HepG2 (cell line): ENCODE data around the gene SLC25A10. TPM values are rescaled to one million over a fixed set of nuclear protein-coding genes. Genes with fewer than 3 reads are reported as not detected.

ENCODE experiments used
- ATAC-seq: fragments of 200-7000 bp; cut with Tn5 transposase; 3 replicates; pipeline ENCODE4 v1.9.1; 2020; ENCODE audit warnings: mild to moderate bottlenecking, moderate library complexity
- BruUV-seq: library from RNA; stranded (reverse); fragments of 400-500 nt; replicated peaks from 2 replicates; lab custom pipeline; 2021; lab: Mats Ljungman, UMichigan
- CTCF ChIA-PET: fragments of 300-600 bp; formaldehyde crosslinking; extraction: SDS; loops from one replicate; lab custom pipeline; 2021; ENCODE audit warnings: low total read pairs, inconsistent platforms, low intra/inter-chr PET ratio; lab: Yijun Ruan, JAX
- POLR2A ChIA-PET: fragments of 350-600 bp; sonication (Branson Sonifier 250); formaldehyde crosslinking; loops from one replicate; lab custom pipeline; 2020; ENCODE audit warnings: antibody characterized with exemption, inconsistent platforms; lab: Yijun Ruan, JAX
- DNase-seq: peaks from one replicate; pipeline ENCODE4 v3.0.0-alpha.2; 2015; ENCODE audit warnings: low spot score
- FAIRE-seq: peaks from 3 replicates; lab custom pipeline; 2011; peaks lifted over from hg19 to GRCh38; lab: Jason Lieb, UNC
- H2AFZ ChIP-seq: one replicate; pipeline ENCODE4 v1.6.1; 2011; ENCODE audit warnings: low read length, inconsistent platforms
- H3K27ac ChIP-seq: fragments of 300-600 bp; 3 replicates; pipeline ENCODE4 v1.8.0; 2011; ENCODE audit warnings: mixed run types, mild to moderate bottlenecking, mixed read lengths, low read length, inconsistent platforms; ENCODE audit not compliant: insufficient read depth; ENCODE audit errors: extremely low read length
- H3K27me3 ChIP-seq, 2 experiments: fragments of 200-600 bp in 1 of 2; 2 replicates in 1 of 2; 3 replicates in 1 of 2; pipeline versions ENCODE4 v1.6.0 to v1.8.0; 2011; ENCODE audit warnings: low read length in 2 of 2, mild to moderate bottlenecking in 2 of 2, moderate library complexity in 2 of 2, inconsistent platforms in 1 of 2; ENCODE audit not compliant: insufficient read depth in 2 of 2, control insufficient read depth in 1 of 2
- H3K36me3 ChIP-seq, 2 experiments: fragments of 200-600 bp in 1 of 2; replicated peaks in 1 of 2; 2 replicates in 1 of 2; 3 replicates in 1 of 2; pipeline versions ENCODE4 v1.5.1 to v1.8.0; 2011; ENCODE audit warnings: low read length in 2 of 2, inconsistent platforms in 1 of 2; ENCODE audit not compliant: insufficient read depth in 2 of 2, control insufficient read depth in 1 of 2
- H3K4me1 ChIP-seq: 2 replicates; pipeline ENCODE4 v1.5.1; 2012; ENCODE audit warnings: low read length, inconsistent platforms; ENCODE audit not compliant: insufficient read depth
- H3K4me2 ChIP-seq: 2 replicates; pipeline ENCODE4 v1.6.0; 2011; ENCODE audit warnings: low read depth, low read length, inconsistent platforms
- H3K4me3 ChIP-seq, 3 experiments: fragments of 200-600 bp in 1 of 3; sonication (generic), shearing (Covaris generic) in 1 of 3; replicated peaks in 1 of 3; 2 replicates each; pipeline ENCODE4 v1.5.1; 2011 to 2016; ENCODE audit warnings: low read length in 3 of 3, inconsistent platforms in 2 of 3, low read depth in 2 of 3, mild to moderate bottlenecking in 2 of 3, control low read depth in 1 of 3, mixed read lengths in 1 of 3; ENCODE audit not compliant: insufficient read depth in 1 of 3
- H3K79me2 ChIP-seq: one replicate; pipeline ENCODE4 v1.6.1; 2011; ENCODE audit warnings: low read length, inconsistent platforms; ENCODE audit not compliant: insufficient read depth
- H3K9ac ChIP-seq: 2 replicates; pipeline ENCODE4 v1.6.0; 2011; ENCODE audit warnings: mild to moderate bottlenecking, low read depth, low read length, inconsistent platforms; ENCODE audit not compliant: insufficient read depth
- H3K9me3 ChIP-seq: 2 replicates; pipeline ENCODE4 v1.5.1; 2012; ENCODE audit warnings: mild to moderate bottlenecking, low read length
- H4K20me1 ChIP-seq: 2 replicates; pipeline ENCODE4 v1.6.0; 2011; ENCODE audit warnings: inconsistent platforms, mild to moderate bottlenecking, low read length, moderate library complexity; ENCODE audit not compliant: insufficient read depth
- ERF ChIP-seq: IDR thresholded peaks from 2 replicates; pipeline ENCODE4 v1.6.1; 2018; ENCODE audit warnings: missing biosample characterization, missing genetic modification reagents
- EZH2 ChIP-seq: conservative IDR thresholded peaks from 2 replicates; pipeline ENCODE4 v1.6.1; 2012; ENCODE audit warnings: mild to moderate bottlenecking, low read depth, low read length, moderate library complexity
- FOXO1 ChIP-seq: sonication (generic); formaldehyde crosslinking; IDR thresholded peaks from 2 replicates; pipeline ENCODE4 v1.4.0; 2020; ENCODE audit warnings: missing genetic modification reagents
- KDM4B ChIP-seq: sonication (generic); formaldehyde crosslinking; IDR thresholded peaks from 2 replicates; pipeline ENCODE4 v1.4.0; 2020; ENCODE audit warnings: missing genetic modification reagents
- KDM5A ChIP-seq: fragments of 200-600 bp; sonication (generic); IDR thresholded peaks from 2 replicates; pipeline ENCODE4 v1.7.0; 2018; ENCODE audit warnings: antibody characterized with exemption, mild to moderate bottlenecking, low read length, borderline replicate concordance
- MIXL1 ChIP-seq: IDR thresholded peaks from 2 replicates; pipeline ENCODE4 v1.6.1; 2016
- NBN ChIP-seq: fragments of 450-650 bp; conservative IDR thresholded peaks from 2 replicates; pipeline ENCODE4 v1.6.1; 2017
- POGZ ChIP-seq: sonication (generic); formaldehyde crosslinking; IDR thresholded peaks from 2 replicates; pipeline ENCODE4 v1.4.0; 2020; ENCODE audit warnings: mild to moderate bottlenecking, missing genetic modification reagents
- RFXAP ChIP-seq: sonication (generic); formaldehyde crosslinking; IDR thresholded peaks from 2 replicates; pipeline ENCODE4 v1.4.0; 2020; ENCODE audit warnings: missing genetic modification reagents, borderline replicate concordance
- SAP130 ChIP-seq: IDR thresholded peaks from 2 replicates; pipeline ENCODE4 v1.6.1; 2016; ENCODE audit warnings: low read depth
- SCMH1 ChIP-seq: sonication (generic); formaldehyde crosslinking; IDR thresholded peaks from 2 replicates; pipeline ENCODE4 v1.9.0; 2021; ENCODE audit warnings: missing genetic modification reagents, mild to moderate bottlenecking, borderline replicate concordance
- SIX4 ChIP-seq: sonication (generic); formaldehyde crosslinking; IDR thresholded peaks from 2 replicates; pipeline ENCODE4 v1.4.0; 2020; ENCODE audit warnings: missing genetic modification reagents
- SUZ12 ChIP-seq: fragments of 150-350 bp; IDR thresholded peaks from 2 replicates; pipeline ENCODE4 v1.6.1; 2014; ENCODE audit warnings: low read depth, low read length
- YEATS2 ChIP-seq: sonication (generic); formaldehyde crosslinking; IDR thresholded peaks from 2 replicates; pipeline ENCODE4 v1.4.0; 2020; ENCODE audit warnings: missing genetic modification reagents, borderline replicate concordance
- ZKSCAN1 ChIP-seq: fragments of 150-350 bp; IDR thresholded peaks from 2 replicates; pipeline ENCODE4 v1.6.1; 2014; ENCODE audit warnings: low read length
- ZNF317 ChIP-seq: sonication (generic); formaldehyde crosslinking; IDR thresholded peaks from 2 replicates; pipeline ENCODE4 v1.5.0; 2020; ENCODE audit warnings: mild to moderate bottlenecking, missing genetic modification reagents
- ZNF335 ChIP-seq: sonication (generic); formaldehyde crosslinking; IDR thresholded peaks from 2 replicates; pipeline ENCODE4 v1.4.0; 2020; ENCODE audit warnings: missing genetic modification reagents
- ZNF580 ChIP-seq: IDR thresholded peaks from 2 replicates; pipeline ENCODE4 v1.6.1; 2016; ENCODE audit warnings: low read depth, borderline replicate concordance
- ZNF607 ChIP-seq: sonication (generic); formaldehyde crosslinking; IDR thresholded peaks from 2 replicates; pipeline ENCODE4 v1.5.1; 2020; ENCODE audit warnings: missing genetic modification reagents, mild to moderate bottlenecking, borderline replicate concordance
- ZNF749 ChIP-seq: sonication (generic); formaldehyde crosslinking; IDR thresholded peaks from 2 replicates; pipeline ENCODE4 v1.8.0; 2022; ENCODE audit warnings: mild to moderate bottlenecking, missing genetic modification reagents, moderate library complexity, borderline replicate concordance
- ZNF770 ChIP-seq: sonication (generic); formaldehyde crosslinking; IDR thresholded peaks from 2 replicates; pipeline ENCODE4 v1.5.0; 2020; ENCODE audit warnings: mild to moderate bottlenecking, missing genetic modification reagents
- ZSCAN29 ChIP-seq: sonication (generic); formaldehyde crosslinking; conservative IDR thresholded peaks from 2 replicates; pipeline ENCODE4 v1.4.0; 2020; ENCODE audit warnings: mild to moderate bottlenecking, missing genetic modification reagents
- WGBS: methylation state at CpG from one replicate; pipeline ENCODE4 v1.1.6; 2017; ENCODE audit warnings: low lambda C conversion rate; 5-methylcytosine and 5-hydroxymethylcytosine counted together
- in situ Hi-C: cut with HindIII; loops from 2 replicates; pipeline ENCODE4 v1.10.0; 2017; ENCODE audit warnings: low pct_unique_long_range_greater_than_20kb; ENCODE audit not compliant: extremely low pct_ligation_motif_present
- intact Hi-C: fragments of 100-400 bp; cut with micrococcal nuclease; formaldehyde crosslinking; loops from one replicate; pipeline ENCODE4 v1.10.0; 2022; ENCODE audit not compliant: unreplicated experiment
- polyA plus RNA-seq, 8 experiments: library from polyadenylated mRNA; depleted of rRNA in 3 of 8; stranded (reverse) in 7 of 8; unstranded in 1 of 8; fragments of >200 nt; fragmentation: Illumina TruSeq in 4 of 8; extraction: Trizol in 4 of 8; gene quantifications; 2 replicates each; pipeline versions ENCODE4 v1.2.1 to v1.2.3, GENCODE V29; 2011 to 2016; ENCODE audit warnings: low read depth in 4 of 8, missing spikeins in 1 of 8, mixed read lengths in 1 of 8; ENCODE audit not compliant: insufficient read depth in 1 of 8
- total RNA-seq, 5 experiments: library from RNA; depleted of rRNA; stranded (reverse); fragments of >200 nt; fragmentation: Illumina TruSeq; extraction: Trizol; gene quantifications; 2 replicates each; pipeline ENCODE4 v1.2.3, GENCODE V29; 2016; ENCODE audit warnings: low read depth in 1 of 5

Gene SLC25A10
- total and polyA plus RNA-seq, 2 of the 13 experiments (the other 11 are each of a cell fraction or from before 2014, with no cell fraction given): 46.5 to 140 TPM

- DNase-seq (peak; percentile 65), ATAC-seq (peak; percentile 87), FAIRE-seq (peak; percentile 88)
- in situ Hi-C loops: no loop called here
- CTCF ChIA-PET: interaction anchor here (0.8 to 2.2 kb wide), 2 partner anchors 87 to 126 kb away, joined by 3 to 8 read pairs; partner anchors contain the start of gene P4HB
- no peaks in the 10 kb centered on the region for H3K9me3 ChIP-seq
- no peak overlapping the region for H2AFZ ChIP-seq
- H4K20me1 ChIP-seq: no peaks in the 10 kb centered on the region
- H3K36me3 ChIP-seq: no peaks in the 10 kb centered on the region
- no TSS peak for BruUV-seq
- POLR2A ChIA-PET: interaction anchor here (0.9 to 1.1 kb wide), 2 partner anchors 132 to 136 kb away, joined by 3 read pairs; no protein-coding TSS in a partner anchor
- H3K4me1 ChIP-seq: peaks cover 41% of the 10 kb centered on the region
- no peak overlapping the region for H3K9ac ChIP-seq
- no peak overlapping the region for H3K4me2 ChIP-seq
- H3K79me2 ChIP-seq: no peaks in the 10 kb centered on the region
- H3K27ac ChIP-seq: no peak overlapping the region
- peaks cover 9 to 53% of the 10 kb centered on the region in 2 experiments for H3K27me3 ChIP-seq
- WGBS: 14% methylated on average over 24 of the region's 32 CpGs
- H3K4me3 ChIP-seq: no peak overlapping the region
- intact Hi-C loops: no loop called here
- TF ChIP-seq RFXAP (peak; percentile 62; the same call in 1 of the 2 replicates), SCMH1 (no peak), EZH2 (peak; percentile 92), ZKSCAN1 (no peak), ZNF770 (CRISPR knock-in tag) (0 out of 2 replicates have a peak, but pooled peaks have one; percentile 7), ZNF607 (CRISPR knock-in tag) (no peak), SUZ12 (peak; percentile 20; the same call in 1 of the 2 replicates), KDM4B (CRISPR knock-in tag) (peak; percentile 87), NBN (no peak), ZNF580 (CRISPR knock-in tag) (peak; percentile 56; the same call in 1 of the 2 replicates), KDM5A (no peak), YEATS2 (CRISPR knock-in tag) (peak; percentile 61; the same call in 1 of the 2 replicates), ERF (CRISPR knock-in tag) (peak; percentile 92), MIXL1 (CRISPR knock-in tag) (0 out of 2 replicates have a peak, but pooled peaks have one; percentile 33), SIX4 (CRISPR knock-in tag) (no peak), POGZ (CRISPR knock-in tag) (no peak), ZSCAN29 (no peak), ZNF317 (CRISPR knock-in tag) (0 out of 2 replicates have a peak, but pooled peaks have one; percentile 50), SAP130 (CRISPR knock-in tag) (peak; percentile 70), FOXO1 (peak; percentile 64; the same call in 1 of the 2 replicates), ZNF749 (CRISPR knock-in tag) (no peak), ZNF335 (CRISPR knock-in tag) (0 out of 2 replicates have a peak, but pooled peaks have one; percentile 69)
These were observed 21.7 kb downstream of the SLC25A10 start for GRCh38 chr17:81733507-81734404.
